HFFc6 (cell line): ENCODE data around the gene MEST. TPM values are rescaled to one million over a fixed set of nuclear protein-coding genes. Genes with fewer than 3 reads are reported as not detected.

Experiments
- DNase-seq: peaks from one replicate; pipeline ENCODE4 v3.0.0-alpha.2; 2018
- H3K27ac Mint-ChIP-seq: 2 replicates; pipeline ENCODE4 v1.8.0; 2020; ENCODE audit warnings: mild to moderate bottlenecking, mixed read lengths
- H3K27me3 Mint-ChIP-seq: 2 replicates; pipeline ENCODE4 v1.8.0; 2021; ENCODE audit warnings: mild to moderate bottlenecking, moderate library complexity, mixed read lengths; ENCODE audit not compliant: insufficient read depth
- H3K36me3 Mint-ChIP-seq: 2 replicates; pipeline ENCODE4 v1.8.0; 2021; ENCODE audit warnings: low read depth, mixed read lengths
- H3K4me1 Mint-ChIP-seq: 2 replicates; pipeline ENCODE4 v1.8.0; 2020; ENCODE audit warnings: low read depth, mixed read lengths
- H3K4me3 Mint-ChIP-seq: 2 replicates; pipeline ENCODE4 v1.8.0; 2020; ENCODE audit warnings: mild to moderate bottlenecking, moderate library complexity, mixed read lengths
- H3K9me3 Mint-ChIP-seq: 2 replicates; pipeline ENCODE4 v1.8.0; 2020; ENCODE audit warnings: mild to moderate bottlenecking, mixed read lengths
- total RNA-seq, 6 experiments: library from RNA; stranded (reverse); fragmentation: NEBNext Ultra II Directional; extraction: Animal tissue kit (Norgen Biotek cat#: 25700); gene quantifications; 2 replicates in 1 of 6; 3 replicates in 5 of 6; pipeline ENCODE4 v1.2.3, GENCODE V29; 2021
- TF ChIP-seq, protein P1 (sequence below): fragments of 200-600 bp; sonication (generic); IDR thresholded peaks from 2 replicates; pipeline ENCODE4 v1.5.0; 2021; ENCODE audit warnings: antibody characterized with exemption, mild to moderate bottlenecking

MEST gene
- total RNA-seq, 6 experiments from 2014 or later = 0.28 to 3.7 (median 2.1) TPM

DNA sequence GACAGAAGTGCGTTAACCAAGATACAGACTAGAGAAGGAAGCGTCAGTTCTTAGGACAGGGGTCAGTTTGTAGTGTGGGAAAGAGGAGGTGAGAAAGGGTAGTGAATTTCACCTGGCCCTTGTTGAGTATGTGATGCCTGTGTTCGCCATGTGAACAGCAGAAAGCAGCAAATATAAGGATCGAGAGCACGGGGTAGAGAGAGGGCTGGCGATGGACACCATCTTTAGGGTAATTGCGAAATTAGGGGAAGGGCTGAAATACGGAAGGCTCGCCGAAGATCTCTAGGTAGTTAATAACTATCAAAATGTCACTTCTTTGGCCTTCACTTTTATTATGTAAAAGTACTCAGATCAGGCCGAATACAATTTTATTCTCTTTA is 6.2 kb upstream of the MEST start:
- Mint-ChIP-seq H3K36me3 (peaks cover 13% of the 10 kb centered on the region), H3K27me3 (peaks cover 45% of the 10 kb centered on the region), H3K4me3 (no peak overlapping the region), H3K4me1 (peaks cover 26% of the 10 kb centered on the region), H3K9me3 (no peaks in the 10 kb centered on the region), H3K27ac (no peak overlapping the region)
- TF ChIP-seq, protein P1, sequence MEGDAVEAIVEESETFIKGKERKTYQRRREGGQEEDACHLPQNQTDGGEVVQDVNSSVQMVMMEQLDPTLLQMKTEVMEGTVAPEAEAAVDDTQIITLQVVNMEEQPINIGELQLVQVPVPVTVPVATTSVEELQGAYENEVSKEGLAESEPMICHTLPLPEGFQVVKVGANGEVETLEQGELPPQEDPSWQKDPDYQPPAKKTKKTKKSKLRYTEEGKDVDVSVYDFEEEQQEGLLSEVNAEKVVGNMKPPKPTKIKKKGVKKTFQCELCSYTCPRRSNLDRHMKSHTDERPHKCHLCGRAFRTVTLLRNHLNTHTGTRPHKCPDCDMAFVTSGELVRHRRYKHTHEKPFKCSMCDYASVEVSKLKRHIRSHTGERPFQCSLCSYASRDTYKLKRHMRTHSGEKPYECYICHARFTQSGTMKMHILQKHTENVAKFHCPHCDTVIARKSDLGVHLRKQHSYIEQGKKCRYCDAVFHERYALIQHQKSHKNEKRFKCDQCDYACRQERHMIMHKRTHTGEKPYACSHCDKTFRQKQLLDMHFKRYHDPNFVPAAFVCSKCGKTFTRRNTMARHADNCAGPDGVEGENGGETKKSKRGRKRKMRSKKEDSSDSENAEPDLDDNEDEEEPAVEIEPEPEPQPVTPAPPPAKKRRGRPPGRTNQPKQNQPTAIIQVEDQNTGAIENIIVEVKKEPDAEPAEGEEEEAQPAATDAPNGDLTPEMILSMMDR = no peak
- no peak for DNase-seq

DNA sequence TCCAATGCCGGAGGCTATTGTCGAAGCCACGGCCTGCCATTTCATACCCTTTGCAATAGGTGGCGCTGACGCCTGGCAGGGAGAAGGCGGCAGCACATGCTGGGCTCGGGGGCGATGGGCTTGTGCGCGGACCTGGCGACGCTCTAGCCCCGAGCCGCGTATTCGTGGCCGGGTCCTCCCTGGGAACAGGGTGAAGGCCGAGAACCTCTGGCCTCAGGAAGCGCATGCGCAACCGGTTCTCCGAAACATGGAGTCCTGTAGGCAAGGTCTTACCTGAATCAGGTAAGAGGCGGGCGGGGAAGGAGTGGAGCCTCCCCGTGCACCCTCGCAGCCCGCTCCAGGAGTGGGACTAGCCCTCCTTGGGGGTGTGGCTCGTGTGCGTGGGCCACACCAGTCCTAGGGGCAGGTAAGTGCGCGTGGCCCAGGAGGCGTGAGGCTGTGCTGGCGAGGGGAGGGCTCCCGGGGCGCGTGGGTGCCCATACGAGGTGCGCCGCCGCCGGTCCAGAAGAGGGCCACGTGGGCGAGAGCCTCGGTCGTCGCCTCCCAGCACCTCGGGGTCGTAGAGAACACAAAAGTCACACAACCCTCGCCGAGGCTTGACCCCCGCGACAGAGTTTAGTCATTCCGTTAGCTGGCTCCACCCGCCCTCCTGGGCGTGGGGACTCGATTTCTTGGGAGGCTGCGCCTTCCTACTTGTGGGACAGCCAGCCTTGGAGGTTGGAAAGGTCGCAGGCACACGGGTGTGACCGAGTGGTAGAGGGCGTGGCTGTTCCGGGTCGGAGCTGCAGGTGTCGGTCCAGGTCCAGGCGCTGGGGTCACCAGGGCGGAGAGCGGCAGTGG is 5.6 kb upstream of the MEST start:
- Mint-ChIP-seq H3K4me1 (peaks cover 31% of the 10 kb centered on the region), H3K27me3 (peaks cover 51% of the 10 kb centered on the region), H3K36me3 (peaks cover 13% of the 10 kb centered on the region), H3K9me3 (peaks cover 3% of the 10 kb centered on the region; the same call in 1 of the 2 replicates), H3K4me3 (no peak overlapping the region), H3K27ac (no peak overlapping the region)
- DNase-seq = no peak
- TF ChIP-seq, protein P1 = peak; percentile 60

DNA sequence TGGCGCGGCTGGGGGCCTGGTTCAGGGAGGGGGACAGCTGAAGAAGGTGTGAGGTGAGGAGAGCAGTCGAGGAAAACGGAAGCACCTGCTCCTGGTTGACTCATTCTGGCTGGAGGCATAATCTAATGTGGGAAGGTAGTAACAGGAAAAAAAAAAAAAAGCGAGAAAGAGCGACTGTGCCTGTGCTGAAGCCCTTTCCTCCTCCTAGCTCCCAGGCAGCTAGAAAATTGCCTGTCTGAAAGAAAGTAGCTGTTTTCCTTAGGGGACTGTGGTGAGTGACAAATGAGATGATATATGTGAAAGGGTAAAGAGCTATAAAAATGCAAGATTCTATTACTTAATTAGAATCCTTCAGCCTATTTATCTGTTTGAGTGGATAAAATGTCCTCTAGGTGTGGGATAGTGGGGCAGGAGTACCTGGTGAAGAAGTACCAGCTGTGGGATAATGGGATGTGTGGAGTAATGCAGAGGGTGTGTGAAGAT is 4.9 kb upstream of the MEST start:
- H3K36me3 Mint-ChIP-seq = peaks cover 13% of the 10 kb centered on the region
- TF ChIP-seq, protein P1 = no peak
- no peak overlapping the region for H3K27ac Mint-ChIP-seq
- DNase-seq = no peak
- H3K9me3 Mint-ChIP-seq = peaks cover 3% of the 10 kb centered on the region; the same call in 1 of the 2 replicates
- peaks cover 54% of the 10 kb centered on the region for H3K27me3 Mint-ChIP-seq
- H3K4me3 Mint-ChIP-seq = no peak overlapping the region
- peaks cover 31% of the 10 kb centered on the region for H3K4me1 Mint-ChIP-seq

DNA sequence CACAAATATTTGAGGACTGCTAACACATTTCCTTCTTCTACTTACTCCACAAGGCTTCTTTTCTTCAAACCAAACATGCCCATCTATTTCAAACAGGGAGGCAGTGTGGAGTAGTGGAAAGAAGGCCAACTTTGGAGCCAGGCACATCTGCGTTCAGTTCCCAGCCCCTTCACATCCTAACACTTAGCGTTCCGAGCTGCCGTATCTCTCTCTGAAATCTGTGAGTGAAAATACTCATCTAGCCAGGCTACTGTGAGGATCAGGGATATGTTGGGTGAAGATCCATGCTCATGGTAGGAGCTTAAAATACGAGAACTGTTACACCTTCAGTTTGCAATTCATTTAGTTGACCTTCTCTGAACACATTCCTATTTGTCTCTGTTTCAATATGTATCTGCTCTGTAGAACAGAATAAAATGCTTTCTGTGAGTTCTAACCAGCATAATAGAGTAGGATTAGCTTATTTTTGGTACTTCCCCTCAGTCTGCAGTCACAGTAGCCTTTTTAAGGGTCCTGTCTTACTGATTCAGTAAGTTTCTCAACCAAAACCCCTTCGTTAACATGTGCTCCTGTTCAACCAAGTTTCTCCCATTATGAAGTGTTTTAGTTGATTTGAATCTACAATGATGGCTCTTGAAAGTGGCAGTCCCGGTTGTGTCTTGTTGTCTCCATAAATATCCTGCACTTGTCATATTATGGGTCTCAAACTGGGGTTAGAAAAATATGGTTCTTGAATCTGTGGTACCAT is 3.3 kb upstream of the MEST start:
- Mint-ChIP-seq H3K9me3 (peaks cover 13% of the 10 kb centered on the region), H3K27me3 (peaks cover 51% of the 10 kb centered on the region), H3K4me1 (peaks cover 41% of the 10 kb centered on the region), H3K36me3 (peaks cover 13% of the 10 kb centered on the region), H3K27ac (no peak overlapping the region), H3K4me3 (peak overlapping the region; percentile 48)
- TF ChIP-seq, protein P1 = no peak
- DNase-seq = no peak

DNA sequence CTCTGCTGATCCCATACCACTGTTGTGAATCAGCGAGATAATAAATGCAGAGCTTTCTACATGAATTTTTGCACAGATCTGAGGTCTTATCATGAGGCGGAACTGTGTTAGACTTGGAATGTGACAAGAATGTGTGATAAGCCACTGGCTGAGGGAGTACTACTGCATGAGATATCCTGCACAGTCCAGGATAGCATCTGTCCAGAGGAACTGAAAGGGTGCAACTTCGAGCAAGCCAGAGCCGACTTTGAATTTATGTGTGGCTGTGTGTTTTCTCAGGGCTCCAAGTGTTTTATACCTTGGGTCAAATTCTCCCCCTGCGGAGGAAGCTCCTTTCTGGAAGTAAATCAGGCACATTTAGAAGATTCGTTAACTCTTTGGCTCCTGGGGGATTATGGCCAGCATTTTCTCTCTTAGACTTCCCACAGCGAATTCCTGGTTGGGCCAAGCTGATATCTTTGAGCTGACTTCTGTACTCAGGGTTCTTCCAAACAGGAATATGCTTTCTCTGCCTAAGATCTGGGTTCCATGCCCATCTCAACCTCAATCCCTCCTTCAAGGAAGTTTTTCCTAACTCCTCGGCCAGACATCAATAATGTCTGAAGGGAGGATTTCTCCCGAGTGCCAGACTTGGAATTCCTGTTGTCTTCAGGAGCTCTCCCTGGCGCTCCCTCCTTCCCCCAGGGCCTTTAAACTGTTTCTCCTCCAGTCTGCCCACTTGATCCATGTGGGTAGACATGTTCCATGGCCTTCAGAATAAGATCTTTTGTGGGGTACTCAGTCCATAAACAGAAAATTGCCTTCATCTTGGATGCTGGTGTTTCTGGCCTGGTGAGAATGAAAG is 2.5 kb upstream of the MEST start:
- TF ChIP-seq, protein P1 = no peak
- peaks cover 46% of the 10 kb centered on the region for H3K27me3 Mint-ChIP-seq
- no peak overlapping the region for H3K27ac Mint-ChIP-seq
- H3K9me3 Mint-ChIP-seq = peaks cover 13% of the 10 kb centered on the region
- H3K4me1 Mint-ChIP-seq = peaks cover 41% of the 10 kb centered on the region
- peak overlapping the region; percentile 48 for H3K4me3 Mint-ChIP-seq
- DNase-seq = peak; percentile 56
- peaks cover 13% of the 10 kb centered on the region for H3K36me3 Mint-ChIP-seq
